BLaER1 (cell line): ENCODE results near the gene KCTD15.

Experiments used
- H3K27ac ChIP-seq: shearing (Covaris generic); formaldehyde crosslinking; 2 replicates; pipeline ENCODE4 v1.8.1; 2022
- H3K27me3 ChIP-seq: shearing (Covaris generic); formaldehyde crosslinking; 2 replicates; pipeline ENCODE4 v1.8.1; 2022
- H3K36me3 ChIP-seq: shearing (Covaris generic); formaldehyde crosslinking; 2 replicates; pipeline ENCODE4 v1.8.1; 2022
- H3K4me1 ChIP-seq: shearing (Covaris generic); formaldehyde crosslinking; 2 replicates; pipeline ENCODE4 v1.8.1; 2022
- H3K4me2 ChIP-seq: shearing (Covaris generic); formaldehyde crosslinking; 2 replicates; pipeline ENCODE4 v1.8.1; 2022
- H3K4me3 ChIP-seq: shearing (Covaris generic); formaldehyde crosslinking; 2 replicates; pipeline ENCODE4 v1.8.1; 2022
- H3K9ac ChIP-seq: shearing (Covaris generic); formaldehyde crosslinking; 2 replicates; pipeline ENCODE4 v1.8.1; 2022
- H3K9me3 ChIP-seq: shearing (Covaris generic); formaldehyde crosslinking; 2 replicates; pipeline ENCODE4 v1.8.1; 2022
- H4K20me1 ChIP-seq: shearing (Covaris generic); formaldehyde crosslinking; 2 replicates; pipeline ENCODE4 v1.8.1; 2022
- Cebpa-rat ChIP-seq: shearing (Covaris generic); IDR thresholded peaks from 2 replicates; pipeline ENCODE4 v1.8.1; 2022

Gene KCTD15

DNA sequence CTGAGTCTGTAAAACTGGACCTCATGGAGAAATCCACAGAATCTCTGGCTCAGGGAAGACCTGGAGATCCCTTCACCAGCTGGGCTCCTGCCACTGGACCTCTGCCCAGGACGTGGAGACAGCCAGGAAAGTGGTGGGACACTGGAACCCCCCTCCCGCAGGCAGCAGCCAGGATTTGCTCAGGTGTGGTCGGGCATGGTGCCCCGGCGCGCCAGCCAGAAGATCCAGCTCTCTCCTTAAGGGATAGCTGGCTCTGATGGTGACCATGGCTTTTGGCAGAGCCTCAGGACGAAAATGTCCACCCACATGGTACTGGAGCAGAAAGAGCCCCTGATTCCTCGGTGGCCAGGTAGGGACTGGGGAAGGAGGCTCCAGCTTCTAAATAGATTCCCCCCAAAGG, 26.6 kb upstream of the KCTD15 start:
- Histone ChIP-seq H3K9me3 (no peaks in the 10 kb centered on the region), H4K20me1 (peaks cover 54% of the 10 kb centered on the region), H3K36me3 (no peaks in the 10 kb centered on the region), H3K4me2 (no peak overlapping the region), H3K27me3 (0 out of 2 replicates have a peak, but pooled peaks cover 9% of the 10 kb centered on the region), H3K4me3 (no peak overlapping the region), H3K4me1 (no peaks in the 10 kb centered on the region), H3K27ac (no peak overlapping the region), H3K9ac (no peak overlapping the region)
- TF ChIP-seq Cebpa-rat = no peak

DNA sequence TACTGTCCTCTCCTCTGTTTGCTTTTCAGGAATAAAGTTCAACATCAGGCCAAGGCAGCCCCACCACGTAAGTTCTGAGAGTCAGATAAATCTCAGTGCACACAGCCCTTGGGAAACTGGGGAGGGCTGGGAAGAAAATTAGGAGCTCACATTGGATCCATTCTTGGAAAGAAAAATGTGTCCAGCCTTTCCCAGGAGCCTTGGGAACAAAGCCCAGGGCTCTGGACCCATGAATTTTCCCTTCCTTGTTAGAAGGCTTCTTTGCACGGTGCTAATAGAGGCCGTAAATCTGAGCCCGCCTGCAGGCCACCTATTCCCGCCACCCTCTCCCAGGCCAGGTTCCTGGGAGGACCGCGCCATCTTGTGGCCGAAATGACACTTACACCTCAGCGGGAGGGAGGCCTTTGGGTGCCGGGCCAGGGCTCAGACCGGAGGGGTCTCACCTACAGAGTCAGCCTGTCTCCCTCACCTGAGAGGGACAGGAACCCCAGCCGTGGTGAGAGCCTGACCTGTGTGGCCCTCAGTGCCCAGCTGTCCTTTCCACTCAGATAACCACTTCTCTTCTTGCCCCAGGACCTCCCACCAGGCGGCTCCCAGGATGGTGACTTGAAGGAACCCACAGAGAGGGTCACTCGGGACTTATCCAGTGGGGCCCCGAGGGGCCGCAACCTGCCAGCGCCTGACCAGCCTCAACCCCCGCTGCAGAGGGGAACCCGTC, 25.1 kb upstream of the KCTD15 start:
- H3K4me2 ChIP-seq = no peak overlapping the region
- TF ChIP-seq Cebpa-rat = no peak
- no peak overlapping the region for H3K9ac ChIP-seq
- no peaks in the 10 kb centered on the region for H3K4me1 ChIP-seq
- H4K20me1 ChIP-seq = peaks cover 51% of the 10 kb centered on the region
- H3K4me3 ChIP-seq = no peak overlapping the region
- H3K9me3 ChIP-seq = no peaks in the 10 kb centered on the region
- H3K27me3 ChIP-seq = 0 out of 2 replicates have a peak, but pooled peaks cover 9% of the 10 kb centered on the region
- no peaks in the 10 kb centered on the region for H3K36me3 ChIP-seq
- no peak overlapping the region for H3K27ac ChIP-seq

DNA sequence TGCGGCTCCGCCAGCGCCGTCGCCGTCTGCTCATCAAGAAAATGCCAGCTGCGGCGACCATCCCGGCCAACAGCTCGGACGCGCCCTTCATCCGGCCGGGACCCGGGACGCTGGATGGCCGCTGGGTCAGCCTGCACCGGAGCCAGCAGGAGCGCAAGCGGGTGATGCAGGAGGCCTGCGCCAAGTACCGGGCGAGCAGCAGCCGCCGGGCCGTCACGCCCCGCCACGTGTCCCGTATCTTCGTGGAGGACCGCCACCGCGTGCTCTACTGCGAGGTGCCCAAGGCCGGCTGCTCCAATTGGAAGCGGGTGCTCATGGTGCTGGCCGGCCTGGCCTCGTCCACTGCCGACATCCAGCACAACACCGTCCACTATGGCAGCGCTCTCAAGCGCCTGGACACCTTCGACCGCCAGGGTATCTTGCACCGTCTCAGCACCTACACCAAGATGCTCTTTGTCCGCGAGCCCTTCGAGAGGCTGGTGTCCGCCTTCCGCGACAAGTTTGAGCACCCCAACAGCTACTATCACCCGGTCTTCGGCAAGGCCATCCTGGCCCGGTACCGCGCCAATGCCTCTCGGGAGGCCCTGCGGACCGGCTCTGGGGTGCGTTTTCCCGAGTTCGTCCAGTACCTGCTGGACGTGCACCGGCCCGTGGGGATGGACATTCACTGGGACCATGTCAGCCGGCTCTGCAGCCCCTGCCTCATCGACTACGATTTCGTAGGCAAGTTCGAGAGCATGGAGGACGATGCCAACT, 24.4 kb upstream of the KCTD15 start:
- Histone ChIP-seq H3K4me2 (no peak overlapping the region), H3K27me3 (0 out of 2 replicates have a peak, but pooled peaks cover 9% of the 10 kb centered on the region), H3K9ac (no peak overlapping the region), H3K4me3 (no peak overlapping the region), H3K9me3 (no peaks in the 10 kb centered on the region), H4K20me1 (peaks cover 44% of the 10 kb centered on the region), H3K36me3 (no peaks in the 10 kb centered on the region), H3K27ac (no peak overlapping the region), H3K4me1 (peaks cover 5% of the 10 kb centered on the region; the same call in 1 of the 2 replicates)
- no peak for TF ChIP-seq Cebpa-rat

DNA sequence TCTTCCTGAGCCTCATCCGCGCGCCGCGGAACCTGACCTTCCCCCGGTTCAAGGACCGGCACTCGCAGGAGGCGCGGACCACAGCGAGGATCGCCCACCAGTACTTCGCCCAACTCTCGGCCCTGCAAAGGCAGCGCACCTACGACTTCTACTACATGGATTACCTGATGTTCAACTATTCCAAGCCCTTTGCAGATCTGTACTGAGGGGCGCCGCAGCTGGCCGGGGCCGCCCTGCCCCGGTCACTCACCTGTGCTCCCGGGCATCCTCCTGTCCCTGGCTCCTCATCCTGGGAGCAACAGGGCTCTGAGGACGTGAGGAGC, 23.9 kb upstream of the KCTD15 start:
- no peaks in the 10 kb centered on the region for H3K36me3 ChIP-seq
- 0 out of 2 replicates have a peak, but pooled peaks cover 9% of the 10 kb centered on the region for H3K27me3 ChIP-seq
- H3K9me3 ChIP-seq = no peaks in the 10 kb centered on the region
- H3K4me2 ChIP-seq = no peak overlapping the region
- H3K27ac ChIP-seq = no peak overlapping the region
- H3K4me3 ChIP-seq = no peak overlapping the region
- H3K9ac ChIP-seq = no peak overlapping the region
- TF ChIP-seq Cebpa-rat = no peak
- H4K20me1 ChIP-seq = peaks cover 39% of the 10 kb centered on the region
- H3K4me1 ChIP-seq = peaks cover 5% of the 10 kb centered on the region; the same call in 1 of the 2 replicates

DNA sequence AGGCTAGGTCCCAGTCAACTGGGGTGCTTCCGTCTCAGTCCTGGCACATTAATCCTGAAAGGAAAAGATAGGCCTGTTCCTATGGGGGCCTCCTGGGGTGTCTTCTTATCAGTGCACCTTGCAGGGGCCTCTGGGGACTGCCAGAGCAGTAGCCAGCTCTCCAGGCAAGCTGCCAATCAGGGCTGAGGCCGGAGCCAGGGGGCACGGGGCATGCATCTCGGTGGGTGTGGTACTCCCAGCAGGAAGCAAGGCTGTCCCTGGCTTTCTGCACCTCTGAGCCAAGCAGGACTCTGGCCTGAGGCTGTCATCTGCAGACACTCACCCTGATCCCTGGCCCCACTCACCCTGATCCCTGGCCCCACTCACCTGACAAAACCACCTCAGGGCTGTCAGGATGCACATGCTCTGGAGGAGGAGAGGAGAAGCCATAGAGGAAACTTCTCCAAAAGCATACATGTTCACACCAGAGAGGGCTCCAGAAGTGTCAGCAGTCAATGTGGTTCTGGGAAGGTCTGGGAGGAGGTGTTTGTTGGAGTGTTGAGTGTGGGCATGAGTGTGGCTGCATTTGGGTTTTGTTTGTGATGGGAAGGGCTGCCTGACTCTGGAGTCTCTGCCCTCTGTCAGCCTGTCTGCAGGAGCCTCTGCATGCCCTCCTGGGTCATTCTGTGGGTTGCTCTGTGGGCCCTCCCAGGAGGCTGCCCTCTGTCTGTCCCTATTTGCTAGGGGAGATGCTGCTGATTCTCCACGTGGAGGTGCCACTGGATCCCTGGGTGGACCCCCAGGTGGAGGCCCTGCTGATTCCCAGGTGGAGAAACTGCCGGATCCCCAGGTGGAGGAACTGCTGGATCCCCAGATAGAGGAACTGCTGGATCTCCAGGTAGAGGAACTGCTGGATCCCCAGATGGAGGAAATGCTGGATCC, 22.7 kb upstream of the KCTD15 start:
- Histone ChIP-seq H4K20me1 (peaks cover 29% of the 10 kb centered on the region), H3K4me1 (peaks cover 10% of the 10 kb centered on the region), H3K36me3 (no peaks in the 10 kb centered on the region), H3K9me3 (no peaks in the 10 kb centered on the region), H3K4me2 (no peak overlapping the region), H3K4me3 (no peak overlapping the region), H3K27ac (no peak overlapping the region), H3K9ac (no peak overlapping the region), H3K27me3 (peaks cover 14% of the 10 kb centered on the region; the same call in 1 of the 2 replicates)
- no peak for TF ChIP-seq Cebpa-rat

DNA sequence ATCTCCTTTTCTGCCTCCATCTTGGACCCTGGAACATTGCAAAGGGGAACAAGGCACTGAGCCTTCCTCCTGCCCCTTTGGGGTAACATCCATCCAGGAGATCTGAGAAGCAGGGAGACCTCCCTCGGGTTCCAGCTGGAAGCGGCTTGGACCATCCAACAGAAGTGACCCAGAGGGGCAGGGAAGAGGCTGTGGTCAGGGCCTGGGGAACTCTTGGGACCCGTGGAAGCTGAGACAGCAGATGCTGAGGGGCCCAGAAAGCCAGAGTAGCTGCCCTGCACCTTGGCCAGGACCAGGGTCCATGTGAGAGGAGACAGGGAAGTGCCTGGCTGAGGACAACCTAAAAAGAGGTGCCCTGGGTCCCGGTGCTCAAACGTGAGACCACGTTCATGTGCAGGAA, 21.9 kb upstream of the KCTD15 start:
- H3K4me2 ChIP-seq = no peak overlapping the region
- peaks cover 21% of the 10 kb centered on the region for H4K20me1 ChIP-seq
- no peak overlapping the region for H3K27ac ChIP-seq
- no peak for TF ChIP-seq Cebpa-rat
- no peaks in the 10 kb centered on the region for H3K36me3 ChIP-seq
- no peak overlapping the region for H3K4me3 ChIP-seq
- H3K27me3 ChIP-seq = peaks cover 18% of the 10 kb centered on the region; the same call in 1 of the 2 replicates
- H3K9me3 ChIP-seq = no peaks in the 10 kb centered on the region
- no peak overlapping the region for H3K9ac ChIP-seq
- H3K4me1 ChIP-seq = peaks cover 10% of the 10 kb centered on the region

DNA sequence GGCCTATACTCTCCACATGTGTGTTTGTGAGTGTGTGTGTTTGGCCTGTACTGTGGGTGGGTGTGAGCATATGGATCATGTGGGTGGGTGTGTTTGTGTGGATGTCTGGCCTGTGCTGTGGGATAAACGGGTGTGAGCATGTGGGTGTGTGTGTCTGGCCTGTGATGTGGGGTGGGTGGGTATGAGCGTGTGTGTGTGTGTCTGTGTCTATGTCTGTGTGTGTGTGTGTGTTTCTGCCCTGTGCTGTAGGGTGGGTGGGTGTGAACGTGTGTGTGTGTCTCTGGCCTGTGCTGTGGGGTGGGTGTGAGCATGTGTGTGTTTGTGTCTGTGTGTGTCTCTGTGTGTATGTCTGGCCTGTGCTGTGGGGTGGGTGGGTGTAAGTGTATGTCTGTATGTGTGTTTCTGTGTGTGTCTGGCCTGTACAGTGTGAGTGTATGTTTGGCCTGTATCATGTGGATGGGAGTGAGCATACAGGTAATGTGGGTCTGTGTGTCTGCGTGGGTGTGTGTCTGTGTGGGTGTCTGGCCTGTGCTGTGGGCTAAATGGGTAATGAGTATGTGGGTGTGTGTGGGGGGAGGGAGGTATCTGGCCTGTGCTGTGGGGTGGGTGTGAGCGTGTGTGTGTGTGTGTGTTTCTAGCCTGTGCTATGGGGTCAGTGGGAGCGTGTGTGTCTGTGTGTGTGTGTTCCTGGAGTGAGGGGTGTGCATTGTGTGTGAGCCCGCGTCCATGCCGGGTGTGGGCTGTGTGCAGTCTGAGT, 20.8 kb upstream of the KCTD15 start:
- no peak overlapping the region for H3K4me2 ChIP-seq
- no peak overlapping the region for H3K9ac ChIP-seq
- no peaks in the 10 kb centered on the region for H3K36me3 ChIP-seq
- peaks cover 10% of the 10 kb centered on the region; the same call in 1 of the 2 replicates for H3K27me3 ChIP-seq
- no peaks in the 10 kb centered on the region for H3K9me3 ChIP-seq
- H3K4me3 ChIP-seq = no peak overlapping the region
- H3K27ac ChIP-seq = no peak overlapping the region
- peaks cover 10% of the 10 kb centered on the region for H4K20me1 ChIP-seq
- peaks cover 10% of the 10 kb centered on the region for H3K4me1 ChIP-seq
- TF ChIP-seq Cebpa-rat = no peak

DNA sequence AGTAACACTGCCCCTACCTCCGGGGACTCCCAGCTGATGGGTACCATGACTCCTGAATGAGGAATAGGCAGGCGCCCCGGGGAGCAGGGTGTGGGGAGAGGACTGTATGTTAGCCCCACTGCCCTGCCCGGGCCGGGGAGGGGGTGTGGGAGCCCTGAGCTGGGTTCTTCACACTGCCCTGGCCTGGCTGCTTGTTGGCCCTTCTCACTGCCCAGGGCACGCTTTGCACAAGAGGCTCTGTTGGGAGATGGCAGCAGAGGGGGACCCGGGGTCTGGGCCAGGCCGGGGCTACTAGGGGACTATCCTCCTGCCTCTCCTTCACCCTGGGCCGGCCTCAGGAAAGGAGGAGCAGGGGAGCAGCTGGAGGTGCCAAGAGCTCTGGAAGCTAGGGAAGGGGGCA, 19.3 kb upstream of the KCTD15 start:
- Histone ChIP-seq H4K20me1 (no peaks in the 10 kb centered on the region), H3K4me2 (no peak overlapping the region), H3K9me3 (no peaks in the 10 kb centered on the region), H3K36me3 (no peaks in the 10 kb centered on the region), H3K4me3 (no peak overlapping the region), H3K9ac (no peak overlapping the region), H3K4me1 (peaks cover 17% of the 10 kb centered on the region), H3K27ac (no peak overlapping the region), H3K27me3 (peaks cover 10% of the 10 kb centered on the region; the same call in 1 of the 2 replicates)
- TF ChIP-seq Cebpa-rat = no peak

DNA sequence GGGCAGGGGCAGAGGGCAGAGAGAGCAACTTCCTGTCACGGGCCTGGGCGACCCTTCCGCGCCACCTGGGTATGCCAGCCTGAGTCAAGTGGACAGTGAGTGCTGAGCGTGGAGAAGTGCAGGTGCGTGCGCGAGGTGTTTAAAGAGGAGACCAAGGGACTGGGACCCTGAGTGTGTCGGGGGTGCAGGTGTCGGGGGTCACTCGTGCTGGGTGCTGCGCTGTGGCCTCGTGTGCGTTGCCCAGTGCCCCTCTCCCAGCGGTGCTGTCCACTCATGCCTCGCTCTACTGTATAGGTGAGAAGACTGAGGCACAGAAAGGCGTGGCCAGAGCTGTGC, 18.9 kb upstream of the KCTD15 start:
- no peaks in the 10 kb centered on the region for H3K9me3 ChIP-seq
- no peak for TF ChIP-seq Cebpa-rat
- H3K4me2 ChIP-seq = peak overlapping the region; percentile 85; the same call in 1 of the 2 replicates
- no peaks in the 10 kb centered on the region for H3K36me3 ChIP-seq
- H4K20me1 ChIP-seq = no peaks in the 10 kb centered on the region
- no peak overlapping the region for H3K9ac ChIP-seq
- peaks cover 10% of the 10 kb centered on the region; the same call in 1 of the 2 replicates for H3K27me3 ChIP-seq
- peaks cover 17% of the 10 kb centered on the region for H3K4me1 ChIP-seq
- H3K4me3 ChIP-seq = no peak overlapping the region
- no peak overlapping the region for H3K27ac ChIP-seq
